Naive B cell (primary cell): ENCODE data around the gene ZNF385B. TPM values are rescaled to one million over a fixed set of nuclear protein-coding genes. Genes with fewer than 3 reads are reported as not detected.

Experiments
- ATAC-seq, 2 donors: fragments of 150-1000 bp; cut with Tn5 transposase; 2 replicates each; pipeline ENCODE4 v1.10.0; 2021; ENCODE audit warnings: low read depth in 2 of 2, mild to moderate bottlenecking in 2 of 2, moderate library complexity in 2 of 2
- DNase-seq: peaks from one replicate; pipeline ENCODE4 v3.0.0; 2022
- H3K27ac Mint-ChIP-seq, 6 donors: one replicate each; pipeline ENCODE4 v1.8.0; 2020 to 2022; ENCODE audit warnings: mild to moderate bottlenecking in 6 of 6, mixed read lengths in 6 of 6, moderate library complexity in 5 of 6, inconsistent platforms in 2 of 6
- H3K27me3 Mint-ChIP-seq, 3 donors: one replicate each; pipeline ENCODE4 v1.8.0; 2021 to 2022; ENCODE audit warnings: mixed read lengths in 3 of 3, mild to moderate bottlenecking in 1 of 3
- H3K36me3 Mint-ChIP-seq, 2 donors: one replicate each; pipeline ENCODE4 v1.8.0; 2020 to 2022; ENCODE audit warnings: mixed read lengths in 2 of 2, inconsistent platforms in 1 of 2, mild to moderate bottlenecking in 1 of 2
- H3K4me1 Mint-ChIP-seq, 3 donors: one replicate each; pipeline ENCODE4 v1.8.0; 2020 to 2022; ENCODE audit warnings: mixed read lengths in 3 of 3, inconsistent platforms in 1 of 3, mild to moderate bottlenecking in 1 of 3, moderate library complexity in 1 of 3
- H3K4me3 Mint-ChIP-seq, 8 donors: one replicate each; pipeline ENCODE4 v1.8.0; 2020 to 2022; ENCODE audit warnings: mild to moderate bottlenecking in 8 of 8, mixed read lengths in 8 of 8, moderate library complexity in 8 of 8, inconsistent platforms in 2 of 8
- H3K9me3 Mint-ChIP-seq, 7 donors: one replicate each; pipeline ENCODE4 v1.8.0; 2020 to 2022; ENCODE audit warnings: mixed read lengths in 7 of 7, mild to moderate bottlenecking in 5 of 7, inconsistent platforms in 2 of 7, moderate library complexity in 1 of 7
- polyA plus RNA-seq, 6 donors: library from polyadenylated mRNA; unstranded; fragments of 300-500 nt; fragmentation: Illumina TruSeq; gene quantifications; one replicate each; pipeline ENCODE4 v1.2.3, GENCODE V29; 2021; ENCODE audit warnings: low read depth in 6 of 6

The ZNF385B gene
- polyA plus RNA-seq, 6 donors from 2014 or later, result not detected

DNA sequence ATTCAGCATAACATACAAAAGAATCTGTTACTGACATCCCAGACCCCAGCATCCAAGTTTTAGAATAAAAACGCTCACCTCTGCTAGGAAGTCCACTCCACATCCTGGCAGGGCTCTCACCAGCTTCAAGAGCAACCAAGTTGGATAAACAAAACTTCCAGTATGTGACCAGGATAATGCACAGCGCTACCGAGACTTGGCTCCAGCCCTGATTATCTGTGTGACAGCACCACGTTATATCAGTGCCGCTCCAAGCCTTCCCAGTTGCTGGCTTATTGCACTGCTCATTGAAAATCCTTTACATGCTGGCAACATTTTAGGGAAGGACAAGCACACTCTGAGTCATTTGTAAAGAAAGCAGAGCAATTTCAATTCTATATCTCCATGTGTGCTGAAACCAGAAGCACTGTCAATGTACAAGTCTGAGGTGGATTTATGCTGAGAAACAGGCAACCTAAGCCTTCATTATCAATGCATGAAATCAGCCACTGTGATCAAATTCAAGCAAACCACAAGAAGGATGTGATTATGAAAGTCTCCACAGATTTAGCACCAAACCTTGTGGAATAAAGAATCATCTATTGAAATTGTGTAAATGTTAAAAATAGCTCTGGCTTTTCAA lies 115.7 kb downstream of the ZNF385B start:
- Mint-ChIP-seq H3K27ac (peak overlapping the region in 1 of 6 donors; percentile 40), H3K36me3 (no peaks in the 10 kb centered on the region), H3K4me1 (no peaks in the 10 kb centered on the region), H3K9me3 (no peaks in the 10 kb centered on the region), H3K4me3 (no peak overlapping the region), H3K27me3 (peaks cover 0 to 15% (median 7%) of the 10 kb centered on the region in 3 donors)
- ATAC-seq (no peak), DNase-seq (no peak)

DNA sequence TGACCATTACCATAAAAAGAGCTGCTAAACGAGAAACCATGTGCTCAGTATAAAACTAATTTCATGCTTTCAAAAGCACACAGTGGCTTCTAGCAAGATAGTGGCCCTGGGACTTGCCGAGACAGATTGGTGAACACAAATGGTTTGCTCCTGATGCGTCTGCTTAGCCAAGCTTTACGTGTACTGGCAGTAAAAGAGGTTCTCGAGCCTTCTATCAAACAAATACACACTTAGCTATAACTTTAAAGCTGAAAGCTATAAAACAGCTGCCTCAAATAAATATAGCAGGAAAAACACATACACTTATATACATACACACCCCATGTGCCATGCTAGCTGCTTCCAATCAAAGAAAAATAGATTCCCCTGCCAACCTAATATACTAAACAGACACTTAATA lies 117.0 kb downstream of the ZNF385B start:
- no peak overlapping the region for H3K27ac Mint-ChIP-seq
- H3K4me1 Mint-ChIP-seq, result no peaks in the 10 kb centered on the region
- ATAC-seq (no peak), DNase-seq (no peak)
- no peak overlapping the region for H3K4me3 Mint-ChIP-seq
- H3K36me3 Mint-ChIP-seq, result no peaks in the 10 kb centered on the region
- H3K27me3 Mint-ChIP-seq, result peaks cover 0 to 20% (median 13%) of the 10 kb centered on the region in 3 donors
- H3K9me3 Mint-ChIP-seq, result no peaks in the 10 kb centered on the region

DNA sequence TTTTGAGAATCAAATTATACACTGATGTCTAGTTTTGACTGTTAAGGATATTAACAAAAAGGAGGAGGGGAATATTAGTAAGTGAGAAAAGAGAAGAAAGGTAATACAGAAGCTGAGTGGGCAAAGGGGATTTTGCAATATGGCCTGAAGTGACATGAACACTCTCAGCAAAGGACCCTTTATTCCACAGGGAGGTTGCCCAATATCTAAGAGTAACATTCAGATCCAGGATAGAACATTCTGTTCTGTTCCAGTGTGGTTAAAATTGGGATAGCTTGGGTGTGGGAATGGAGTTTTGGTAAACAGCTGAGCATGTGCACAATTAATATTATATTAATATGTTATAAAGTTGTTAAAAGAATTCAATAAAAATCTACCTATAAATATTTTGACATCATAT lies 120.1 kb downstream of the ZNF385B start:
- peaks cover 6 to 20% (median 20%) of the 10 kb centered on the region in 3 donors for H3K27me3 Mint-ChIP-seq
- no peak for ATAC-seq
- no peak overlapping the region for H3K27ac Mint-ChIP-seq
- H3K4me3 Mint-ChIP-seq, result no peak overlapping the region
- no peaks in the 10 kb centered on the region for H3K4me1 Mint-ChIP-seq
- no peak for DNase-seq
- H3K9me3 Mint-ChIP-seq, result no peaks in the 10 kb centered on the region
- H3K36me3 Mint-ChIP-seq, result no peaks in the 10 kb centered on the region

DNA sequence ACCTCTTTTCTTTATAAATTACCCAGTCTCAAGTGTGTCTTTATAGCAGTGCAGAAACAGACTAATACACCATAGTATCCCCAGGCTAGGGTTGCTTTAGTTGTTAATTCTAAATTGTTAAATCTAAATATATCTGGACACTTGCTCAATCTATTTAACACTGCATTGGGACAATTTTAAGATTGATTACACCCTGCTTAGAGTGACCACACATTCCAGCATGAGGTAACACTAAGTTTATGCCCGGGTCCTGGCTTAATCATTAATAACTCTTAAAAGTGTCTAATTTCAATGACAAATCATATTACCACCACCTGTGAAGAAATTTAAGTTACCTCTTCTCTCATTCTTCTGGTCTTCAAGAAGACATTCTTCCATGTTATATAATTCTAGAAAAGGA lies 131.4 kb downstream of the ZNF385B start:
- peaks cover 0 to 3% (median 0%) of the 10 kb centered on the region in 7 donors for H3K9me3 Mint-ChIP-seq
- H3K36me3 Mint-ChIP-seq, result no peaks in the 10 kb centered on the region
- ATAC-seq (no peak), DNase-seq (no peak)
- H3K27me3 Mint-ChIP-seq, result peaks cover 0 to 5% (median 5%) of the 10 kb centered on the region in 3 donors
- peak overlapping the region in 1 of 6 donors; percentile 3 for H3K27ac Mint-ChIP-seq
- no peaks in the 10 kb centered on the region for H3K4me1 Mint-ChIP-seq
- no peak overlapping the region for H3K4me3 Mint-ChIP-seq

DNA sequence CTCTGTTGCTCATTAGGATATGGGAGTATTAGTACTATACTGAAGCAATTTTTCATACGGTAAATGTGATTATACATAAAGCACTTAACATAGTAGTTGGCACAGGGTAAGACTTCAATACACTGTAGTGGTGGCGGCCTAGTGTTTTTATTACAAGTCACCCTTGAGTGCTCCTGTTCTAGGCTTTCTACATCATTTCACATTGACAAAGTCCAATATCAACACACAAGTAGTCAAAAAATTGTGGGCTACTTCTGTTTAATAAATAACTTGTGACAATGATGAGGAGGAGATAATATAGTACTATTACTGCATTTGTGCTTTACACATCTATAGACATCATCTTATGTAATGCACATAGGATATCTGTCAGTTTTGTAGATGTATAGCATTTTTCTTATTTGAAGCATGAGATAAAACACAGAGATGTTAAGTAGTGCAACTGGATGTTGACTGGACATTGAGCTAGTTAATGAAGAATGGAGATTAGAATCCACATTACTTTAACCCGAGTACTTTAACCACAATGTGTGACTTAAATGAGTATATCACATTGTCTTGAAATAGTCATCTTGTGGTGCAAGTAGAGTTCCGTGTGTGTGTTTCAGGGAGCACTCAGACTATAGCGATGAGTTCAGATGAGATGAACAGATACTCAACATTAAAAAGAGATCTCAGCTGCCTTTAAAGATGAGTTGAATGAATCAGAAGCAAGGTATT lies 134.8 kb downstream of the ZNF385B start:
- peaks cover 0 to 3% (median 0%) of the 10 kb centered on the region in 7 donors for H3K9me3 Mint-ChIP-seq
- H3K27ac Mint-ChIP-seq, result no peak overlapping the region
- H3K36me3 Mint-ChIP-seq, result no peaks in the 10 kb centered on the region
- no peak for ATAC-seq
- DNase-seq, result no peak
- H3K4me3 Mint-ChIP-seq, result no peak overlapping the region
- H3K27me3 Mint-ChIP-seq, result no peaks in the 10 kb centered on the region
- H3K4me1 Mint-ChIP-seq, result no peaks in the 10 kb centered on the region

DNA sequence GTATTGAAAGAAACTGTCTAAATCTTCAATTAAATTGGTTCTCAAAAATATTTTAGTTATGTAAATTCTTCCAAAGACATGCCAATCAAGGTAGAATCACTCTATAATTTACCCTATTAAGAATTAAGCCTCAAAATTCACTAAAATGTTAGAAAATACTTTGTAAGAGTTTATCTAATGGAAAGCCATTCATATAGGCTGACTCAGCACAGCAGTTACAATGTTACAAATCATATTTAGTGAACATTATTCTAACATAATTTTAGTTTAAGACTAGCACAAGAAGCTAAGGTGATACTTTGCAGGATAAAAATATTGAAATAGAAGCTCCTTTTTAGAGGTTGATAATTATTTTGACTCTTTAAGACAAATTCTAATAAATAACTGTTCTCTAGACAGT lies 137.0 kb downstream of the ZNF385B start:
- H3K4me3 Mint-ChIP-seq, result no peak overlapping the region
- ATAC-seq (no peak), DNase-seq (no peak)
- H3K9me3 Mint-ChIP-seq, result no peaks in the 10 kb centered on the region
- no peak overlapping the region for H3K27ac Mint-ChIP-seq
- no peaks in the 10 kb centered on the region for H3K36me3 Mint-ChIP-seq
- H3K4me1 Mint-ChIP-seq, result no peaks in the 10 kb centered on the region
- H3K27me3 Mint-ChIP-seq, result peaks cover 0 to 8% (median 6%) of the 10 kb centered on the region in 3 donors

DNA sequence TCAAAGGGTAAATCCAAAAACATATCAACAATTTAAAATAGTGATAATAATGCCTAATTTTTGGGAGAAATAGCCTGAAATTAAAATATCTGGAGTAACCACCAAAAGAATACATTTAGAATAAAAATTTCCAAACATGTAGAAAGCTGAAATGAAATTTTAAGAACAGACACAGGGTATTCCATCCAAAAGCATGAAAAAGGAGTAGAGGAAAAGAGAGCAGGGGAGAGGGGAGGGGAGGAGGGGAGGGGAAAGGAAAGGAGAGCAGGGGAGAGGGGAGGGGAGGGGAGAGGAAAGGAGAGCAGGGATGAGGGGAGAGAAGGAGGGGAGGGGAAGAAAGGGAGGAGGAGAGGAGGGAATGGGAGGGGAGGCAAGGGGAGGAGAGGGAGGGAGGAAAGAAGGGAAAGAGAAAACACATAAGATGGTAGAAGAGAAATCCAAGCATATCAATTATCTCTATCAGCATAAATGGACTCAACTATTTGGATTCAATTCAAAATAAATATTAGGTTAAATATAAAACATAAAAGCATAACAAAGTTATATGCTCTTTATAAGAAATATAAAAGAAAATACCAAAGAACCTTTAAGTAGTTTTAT lies 141.1 kb downstream of the ZNF385B start:
- Mint-ChIP-seq H3K9me3 (no peaks in the 10 kb centered on the region), H3K27ac (no peak overlapping the region), H3K4me3 (no peak overlapping the region), H3K4me1 (no peaks in the 10 kb centered on the region), H3K36me3 (no peaks in the 10 kb centered on the region), H3K27me3 (peaks cover 6 to 12% (median 11%) of the 10 kb centered on the region in 3 donors)
- ATAC-seq (no peak), DNase-seq (no peak)

DNA sequence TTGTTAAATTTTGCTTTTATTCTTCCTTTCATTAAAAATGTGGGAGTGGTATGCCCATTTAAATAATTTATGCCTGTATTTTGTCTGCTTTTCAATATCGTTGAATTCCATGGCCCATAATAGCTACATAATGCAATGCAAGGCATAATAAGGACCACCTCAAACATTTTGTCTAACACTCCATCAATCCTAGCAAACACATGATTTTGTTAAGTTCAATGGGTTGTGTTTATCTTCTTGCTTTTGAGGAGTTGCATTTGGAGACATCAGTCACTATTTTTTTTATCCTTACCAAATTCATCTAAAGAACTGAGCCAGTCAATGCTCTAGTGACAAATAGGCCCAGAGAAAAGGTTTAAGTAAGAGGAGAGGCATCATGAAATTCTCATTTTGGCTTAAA lies 145.5 kb downstream of the ZNF385B start:
- no peak overlapping the region for H3K27ac Mint-ChIP-seq
- no peak for DNase-seq
- H3K4me1 Mint-ChIP-seq, result no peaks in the 10 kb centered on the region
- no peaks in the 10 kb centered on the region for H3K36me3 Mint-ChIP-seq
- ATAC-seq, result no peak
- no peak overlapping the region for H3K4me3 Mint-ChIP-seq
- H3K27me3 Mint-ChIP-seq, result peaks cover 17 to 31% (median 19%) of the 10 kb centered on the region in 3 donors
- H3K9me3 Mint-ChIP-seq, result no peaks in the 10 kb centered on the region

DNA sequence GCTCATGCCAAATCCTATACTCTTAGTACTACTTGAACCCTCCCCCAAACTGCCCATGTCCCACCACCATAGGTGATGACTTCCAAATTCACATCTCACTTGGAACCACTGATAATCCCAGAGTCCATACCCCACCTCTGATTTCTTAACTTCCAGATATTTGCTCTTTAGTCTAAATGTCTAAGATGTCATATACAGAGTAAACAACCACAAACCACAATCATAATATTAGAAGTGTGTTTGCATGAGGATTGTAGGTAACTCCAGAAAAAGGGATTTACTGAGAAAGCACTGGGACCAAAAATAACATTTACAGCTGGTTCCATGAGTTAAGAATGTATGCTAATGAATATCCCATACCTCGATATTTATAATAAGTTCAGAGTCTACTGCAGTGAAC lies 146.2 kb downstream of the ZNF385B start:
- Mint-ChIP-seq H3K9me3 (peaks cover 0 to 4% (median 0%) of the 10 kb centered on the region in 7 donors), H3K4me3 (no peak overlapping the region), H3K27ac (no peak overlapping the region), H3K27me3 (peaks cover 15 to 27% (median 17%) of the 10 kb centered on the region in 3 donors), H3K4me1 (no peaks in the 10 kb centered on the region), H3K36me3 (no peaks in the 10 kb centered on the region)
- ATAC-seq (no peak), DNase-seq (no peak)

DNA sequence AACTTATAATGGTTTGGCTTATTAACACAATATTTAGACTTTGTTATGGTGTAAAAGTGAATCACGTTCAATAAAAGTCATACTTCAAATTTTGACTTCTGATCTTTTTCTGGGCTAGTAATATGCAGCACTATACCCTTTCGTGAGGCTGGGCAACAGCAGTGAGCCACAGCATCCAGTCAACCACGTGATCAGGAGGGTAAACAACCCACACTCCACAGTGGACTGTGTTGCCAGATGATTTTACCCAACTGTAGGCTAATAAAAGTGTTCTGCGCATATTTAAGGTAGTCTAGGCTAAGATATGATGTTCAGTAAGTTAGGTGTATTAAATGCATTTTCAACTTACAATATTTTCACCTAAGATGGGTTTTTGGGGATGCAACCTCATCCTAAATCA lies 148.6 kb downstream of the ZNF385B start:
- no peak overlapping the region for H3K27ac Mint-ChIP-seq
- no peak for ATAC-seq
- no peak overlapping the region for H3K4me3 Mint-ChIP-seq
- peaks cover 0 to 4% (median 0%) of the 10 kb centered on the region in 7 donors for H3K9me3 Mint-ChIP-seq
- no peaks in the 10 kb centered on the region for H3K36me3 Mint-ChIP-seq
- no peak for DNase-seq
- peaks cover 10 to 20% (median 15%) of the 10 kb centered on the region in 3 donors for H3K27me3 Mint-ChIP-seq
- H3K4me1 Mint-ChIP-seq, result no peaks in the 10 kb centered on the region

DNA sequence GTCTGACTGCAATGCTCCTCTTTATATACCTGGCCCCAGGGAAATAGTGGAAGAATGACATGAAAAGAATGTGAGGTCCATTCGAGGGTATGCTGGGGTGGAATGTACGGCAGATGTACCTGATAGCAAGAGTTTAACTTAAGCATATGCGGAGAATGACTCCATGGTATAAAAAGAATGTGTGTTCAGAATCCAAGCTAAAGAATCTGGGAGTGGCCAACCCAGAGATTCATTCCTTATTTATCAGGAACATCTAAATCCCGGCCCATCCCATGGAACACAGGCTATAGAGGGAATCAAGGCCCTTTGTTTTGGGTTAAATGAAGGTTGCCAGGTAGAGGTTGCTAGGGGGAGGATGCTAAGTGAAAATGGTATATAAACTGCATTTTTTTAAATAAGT lies 150.0 kb downstream of the ZNF385B start:
- Mint-ChIP-seq H3K9me3 (peaks cover 0 to 4% (median 0%) of the 10 kb centered on the region in 7 donors), H3K27ac (no peak overlapping the region), H3K4me3 (no peak overlapping the region), H3K36me3 (no peaks in the 10 kb centered on the region), H3K27me3 (peaks cover 10 to 20% (median 15%) of the 10 kb centered on the region in 3 donors), H3K4me1 (no peaks in the 10 kb centered on the region)
- ATAC-seq, result no peak
- DNase-seq, result no peak

DNA sequence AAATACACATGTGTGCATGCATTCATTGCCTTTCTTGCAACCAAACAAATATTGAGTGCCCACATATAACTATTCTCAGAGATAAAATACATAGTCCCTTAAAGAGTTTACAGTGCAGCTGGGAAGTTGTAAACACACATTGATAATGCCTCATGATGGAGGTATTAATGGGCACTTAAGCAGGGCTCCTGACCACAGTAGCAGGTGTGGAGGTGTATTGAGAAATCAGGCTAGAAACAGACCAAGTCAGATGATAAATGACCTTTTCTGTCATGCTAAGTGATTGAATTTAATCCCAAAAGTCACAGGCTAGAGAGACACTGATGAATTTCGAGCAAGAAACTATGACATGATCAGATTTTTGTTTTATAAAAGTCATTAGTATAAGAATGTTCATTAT lies 157.7 kb downstream of the ZNF385B start:
- Mint-ChIP-seq H3K36me3 (no peaks in the 10 kb centered on the region), H3K9me3 (peaks cover 0 to 2% (median 0%) of the 10 kb centered on the region in 7 donors), H3K27me3 (peaks cover 4 to 13% (median 7%) of the 10 kb centered on the region in 3 donors), H3K4me1 (no peaks in the 10 kb centered on the region), H3K4me3 (no peak overlapping the region), H3K27ac (no peak overlapping the region)
- ATAC-seq (no peak), DNase-seq (no peak)

DNA sequence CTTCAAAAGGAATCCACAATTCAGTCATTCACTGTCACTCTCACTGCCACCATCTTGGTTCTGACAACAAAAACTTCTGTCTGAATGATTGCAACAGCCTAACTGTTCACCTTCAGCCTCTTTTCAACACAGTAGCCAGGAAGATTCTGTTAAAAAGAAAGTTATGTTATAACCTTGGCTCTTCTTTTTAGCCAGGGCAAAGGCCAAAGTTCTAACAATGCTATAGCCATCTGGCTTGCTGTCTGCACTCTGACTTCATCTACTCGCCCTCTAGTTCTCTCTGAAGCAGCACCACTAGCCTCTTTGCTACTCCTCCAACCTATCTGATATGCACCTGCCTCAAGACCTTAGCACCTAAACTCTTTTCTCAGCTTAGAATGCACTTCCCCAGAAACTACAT lies 158.5 kb downstream of the ZNF385B start:
- H3K36me3 Mint-ChIP-seq, result no peaks in the 10 kb centered on the region
- H3K27ac Mint-ChIP-seq, result no peak overlapping the region
- H3K4me1 Mint-ChIP-seq, result no peaks in the 10 kb centered on the region
- no peak for ATAC-seq
- DNase-seq, result no peak
- peaks cover 0 to 2% (median 0%) of the 10 kb centered on the region in 7 donors for H3K9me3 Mint-ChIP-seq
- no peak overlapping the region for H3K4me3 Mint-ChIP-seq
- H3K27me3 Mint-ChIP-seq, result peaks cover 0 to 13% (median 7%) of the 10 kb centered on the region in 3 donors
